Mesothelial cell of epicardium (in vitro differentiated cells): ENCODE measurements around the gene LY6G5C. TPM values are rescaled to one million over a fixed set of nuclear protein-coding genes. Genes with fewer than 3 reads are reported as not detected.

Experiments
- DNase-seq, 2 experiments: peaks; one replicate each; pipeline ENCODE4 v3.0.0; 2021; ENCODE audit warnings: low spot score in 2 of 2; ENCODE audit not compliant: unreplicated experiment in 2 of 2
- H3K27ac Mint-ChIP-seq: 2 replicates; pipeline ENCODE4 v1.8.0; 2021; ENCODE audit warnings: mixed read lengths
- H3K27me3 Mint-ChIP-seq: 2 replicates; pipeline ENCODE4 v1.8.0; 2021; ENCODE audit warnings: low read depth, mixed read lengths
- H3K36me3 Mint-ChIP-seq: 2 replicates; pipeline ENCODE4 v1.8.0; 2021; ENCODE audit warnings: mixed read lengths
- H3K4me1 Mint-ChIP-seq: 2 replicates; pipeline ENCODE4 v1.8.0; 2021; ENCODE audit warnings: mixed read lengths
- H3K4me3 Mint-ChIP-seq: 2 replicates; pipeline ENCODE4 v1.8.0; 2021; ENCODE audit warnings: mild to moderate bottlenecking, moderate library complexity, mixed read lengths
- H3K9me3 Mint-ChIP-seq: 2 replicates; pipeline ENCODE4 v1.8.0; 2021; ENCODE audit warnings: mixed read lengths
- total RNA-seq: library from RNA; stranded (reverse); gene quantifications from 3 replicates; pipeline ENCODE4 v1.2.1, GENCODE V29; 2021
- TF ChIP-seq, protein P1 (sequence below): fragments of 200-600 bp; sonication (generic); IDR thresholded peaks from one replicate; pipeline ENCODE4 v1.5.0; 2021; ENCODE audit warnings: antibody characterized with exemption; ENCODE audit not compliant: unreplicated experiment

Gene LY6G5C
- total RNA-seq, 1 donor from 2014 or later: 1.5 TPM

DNA sequence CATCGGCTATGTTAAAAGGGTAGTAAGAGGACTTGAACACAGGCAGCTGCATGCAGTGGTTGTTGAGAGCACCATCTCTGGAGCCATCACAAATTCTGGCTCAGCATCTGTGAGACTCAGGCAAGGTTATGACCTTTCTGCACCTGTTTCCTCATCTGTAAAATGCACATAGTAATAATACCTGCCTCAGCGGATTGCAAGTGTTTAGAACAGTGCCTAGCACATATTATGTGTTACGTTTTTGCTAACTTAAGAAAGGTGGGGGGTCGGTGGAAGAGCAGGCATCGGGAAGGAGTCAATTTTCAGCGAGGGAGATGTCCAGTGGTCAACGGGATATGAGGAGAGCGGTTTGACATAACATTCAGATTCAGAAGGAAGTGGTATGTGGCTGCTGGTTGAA lies 2.9 kb downstream of the LY6G5C start:
- TF ChIP-seq, protein P1, sequence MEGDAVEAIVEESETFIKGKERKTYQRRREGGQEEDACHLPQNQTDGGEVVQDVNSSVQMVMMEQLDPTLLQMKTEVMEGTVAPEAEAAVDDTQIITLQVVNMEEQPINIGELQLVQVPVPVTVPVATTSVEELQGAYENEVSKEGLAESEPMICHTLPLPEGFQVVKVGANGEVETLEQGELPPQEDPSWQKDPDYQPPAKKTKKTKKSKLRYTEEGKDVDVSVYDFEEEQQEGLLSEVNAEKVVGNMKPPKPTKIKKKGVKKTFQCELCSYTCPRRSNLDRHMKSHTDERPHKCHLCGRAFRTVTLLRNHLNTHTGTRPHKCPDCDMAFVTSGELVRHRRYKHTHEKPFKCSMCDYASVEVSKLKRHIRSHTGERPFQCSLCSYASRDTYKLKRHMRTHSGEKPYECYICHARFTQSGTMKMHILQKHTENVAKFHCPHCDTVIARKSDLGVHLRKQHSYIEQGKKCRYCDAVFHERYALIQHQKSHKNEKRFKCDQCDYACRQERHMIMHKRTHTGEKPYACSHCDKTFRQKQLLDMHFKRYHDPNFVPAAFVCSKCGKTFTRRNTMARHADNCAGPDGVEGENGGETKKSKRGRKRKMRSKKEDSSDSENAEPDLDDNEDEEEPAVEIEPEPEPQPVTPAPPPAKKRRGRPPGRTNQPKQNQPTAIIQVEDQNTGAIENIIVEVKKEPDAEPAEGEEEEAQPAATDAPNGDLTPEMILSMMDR: no peak
- H3K27ac Mint-ChIP-seq: no peak overlapping the region
- H3K4me3 Mint-ChIP-seq: no peak overlapping the region
- H3K36me3 Mint-ChIP-seq: peaks cover 3% of the 10 kb centered on the region
- peaks cover 15% of the 10 kb centered on the region for H3K4me1 Mint-ChIP-seq
- DNase-seq: no peak
- no peaks in the 10 kb centered on the region for H3K27me3 Mint-ChIP-seq
- no peaks in the 10 kb centered on the region for H3K9me3 Mint-ChIP-seq

DNA sequence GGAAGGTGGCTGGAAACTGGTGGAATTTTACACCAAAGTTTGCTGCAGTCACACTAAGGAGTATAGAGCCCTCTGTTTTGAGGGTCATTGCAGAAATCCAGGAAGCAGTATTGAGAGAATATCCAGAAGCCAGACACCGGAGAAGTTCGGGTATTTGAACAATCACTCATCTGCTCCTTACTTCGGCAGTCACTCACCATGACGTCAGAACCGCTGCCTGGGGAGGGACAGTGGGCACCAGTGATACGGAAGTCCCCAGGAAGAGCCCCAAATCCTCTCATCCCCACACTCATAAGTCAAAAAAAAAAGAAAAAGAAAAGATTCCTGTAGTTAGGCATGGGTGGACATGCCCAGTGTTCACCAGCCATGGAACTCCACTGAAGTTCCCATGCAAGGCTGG lies 4.0 kb downstream of the LY6G5C start:
- no peak overlapping the region for H3K27ac Mint-ChIP-seq
- H3K9me3 Mint-ChIP-seq: no peaks in the 10 kb centered on the region
- DNase-seq: no peak
- peaks cover 8% of the 10 kb centered on the region for H3K36me3 Mint-ChIP-seq
- H3K4me1 Mint-ChIP-seq: peaks cover 14% of the 10 kb centered on the region
- no peaks in the 10 kb centered on the region for H3K27me3 Mint-ChIP-seq
- H3K4me3 Mint-ChIP-seq: no peak overlapping the region
- TF ChIP-seq, protein P1: no peak

DNA sequence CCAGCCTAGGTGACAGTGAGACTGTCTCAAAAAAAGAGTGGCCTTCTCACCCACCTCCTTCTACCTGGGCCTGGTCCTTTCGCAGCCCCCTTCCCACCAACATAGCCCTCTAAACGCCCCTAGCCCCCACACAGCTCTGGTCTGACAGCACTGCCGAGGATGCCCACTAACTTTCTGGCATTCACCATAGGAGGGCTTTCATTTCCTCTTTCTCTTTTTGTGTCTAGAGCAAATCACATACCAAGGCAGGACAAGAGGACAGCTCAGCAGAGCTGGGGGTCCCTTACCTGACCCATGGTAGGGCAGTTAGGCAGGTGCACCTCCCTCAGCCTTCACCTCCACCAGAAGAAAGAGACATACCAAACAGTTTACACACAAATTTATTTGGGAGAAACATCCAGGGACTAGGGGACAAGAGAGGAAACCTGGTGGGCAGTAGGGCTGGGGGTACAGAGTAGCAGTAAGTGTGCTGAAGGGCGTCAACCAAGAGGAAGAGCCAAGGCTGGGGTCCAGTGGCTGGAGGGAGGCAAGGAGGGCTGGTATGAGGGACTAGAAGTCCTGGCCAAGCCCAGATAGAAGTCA lies 4.5 kb downstream of the LY6G5C start:
- DNase-seq: no peak
- TF ChIP-seq, protein P1: no peak
- Mint-ChIP-seq H3K27ac (no peak overlapping the region), H3K4me1 (peaks cover 11% of the 10 kb centered on the region), H3K36me3 (peaks cover 11% of the 10 kb centered on the region), H3K4me3 (no peak overlapping the region), H3K27me3 (no peaks in the 10 kb centered on the region), H3K9me3 (no peaks in the 10 kb centered on the region)

DNA sequence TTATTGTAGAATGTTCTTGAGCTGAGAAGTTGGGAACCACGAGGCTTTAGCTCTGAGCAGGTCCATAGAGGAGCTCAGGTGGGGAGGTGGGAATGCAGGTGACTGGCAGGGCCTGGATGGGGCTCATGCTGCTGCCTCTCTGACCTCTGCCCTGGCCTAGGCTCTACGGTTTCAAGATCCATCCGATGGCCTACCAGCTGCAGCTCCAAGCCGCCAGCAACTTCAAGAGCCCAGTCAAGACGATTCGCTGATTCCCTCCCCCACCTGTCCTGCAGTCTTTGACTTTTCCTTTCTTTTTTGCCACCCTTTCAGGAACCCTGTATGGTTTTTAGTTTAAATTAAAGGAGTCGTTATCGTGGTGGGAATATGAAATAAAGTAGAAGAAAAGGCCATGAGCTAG lies 11.2 kb downstream of the LY6G5C start, which contains the start of gene LY6G5B:
Gene LY6G5B, plus strand, starts transcription at position 301 of the 400 bp plus-strand sequence. CDS start 975 bp downstream, outside the sequence.
- H3K4me1 Mint-ChIP-seq: peaks cover 19% of the 10 kb centered on the region
- DNase-seq: no peak
- H3K36me3 Mint-ChIP-seq: peaks cover 27% of the 10 kb centered on the region
- no peaks in the 10 kb centered on the region for H3K9me3 Mint-ChIP-seq
- H3K27me3 Mint-ChIP-seq: no peaks in the 10 kb centered on the region
- no peak within 1 kb of the TSS for H3K4me3 Mint-ChIP-seq
- TF ChIP-seq, protein P1: no peak
- no peak within 1 kb of the TSS for H3K27ac Mint-ChIP-seq

DNA sequence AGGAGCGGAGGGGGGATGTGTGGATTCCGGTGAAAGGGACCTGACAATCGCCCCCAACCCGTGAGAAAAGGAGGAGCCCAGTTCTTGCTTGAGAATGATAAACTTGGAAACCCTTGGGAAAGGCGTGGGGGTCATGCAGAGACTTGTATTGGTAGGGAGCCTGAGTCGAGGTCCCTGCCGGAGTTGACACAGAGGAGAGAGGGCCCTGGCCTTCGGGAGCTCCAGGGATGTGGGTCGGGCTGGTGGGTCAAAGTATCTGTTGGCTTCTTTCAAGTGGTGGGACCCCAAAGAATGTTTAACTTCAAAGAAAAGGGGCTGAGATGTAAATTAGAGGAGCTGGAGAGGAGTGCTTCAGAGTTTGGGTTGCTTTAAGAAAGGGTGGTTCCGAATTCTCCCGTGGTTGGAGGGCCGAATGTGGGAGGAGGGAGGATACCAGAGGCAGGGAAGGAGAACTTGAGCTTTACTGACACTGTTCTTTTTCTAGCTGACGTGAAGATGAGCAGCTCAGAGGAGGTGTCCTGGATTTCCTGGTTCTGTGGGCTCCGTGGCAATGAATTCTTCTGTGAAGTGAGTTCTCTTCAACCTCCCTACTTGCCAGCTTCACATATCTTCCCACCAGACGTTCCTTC lies 14.4 kb downstream of the LY6G5C start:
- no peak for DNase-seq
- H3K27ac Mint-ChIP-seq: peak overlapping the region; percentile 95
- peaks cover 18% of the 10 kb centered on the region for H3K36me3 Mint-ChIP-seq
- H3K9me3 Mint-ChIP-seq: no peaks in the 10 kb centered on the region
- H3K27me3 Mint-ChIP-seq: no peaks in the 10 kb centered on the region
- peak overlapping the region; percentile 86 for H3K4me3 Mint-ChIP-seq
- peaks cover 41% of the 10 kb centered on the region for H3K4me1 Mint-ChIP-seq
- TF ChIP-seq, protein P1: no peak
